HEK293 (cell line): Measurements from ENCODE around the gene PERCC1.

Source experiments
- REST ChIP-seq: fragments of 450-650 bp; formaldehyde crosslinking; IDR thresholded peaks from 2 replicates; pipeline ENCODE4 v1.5.1; 2016; ENCODE audit warnings: missing biosample characterization, missing genetic modification characterization
- TCF7L2 ChIP-seq: IDR thresholded peaks from 2 replicates; pipeline ENCODE4 v1.6.1; 2011; ENCODE audit warnings: low read depth, mild to moderate bottlenecking, inconsistent platforms, low read length, moderate library complexity, borderline replicate concordance
- YY1 ChIP-seq: fragments of 450-650 bp; formaldehyde crosslinking; IDR thresholded peaks from 2 replicates; pipeline ENCODE4 v1.5.1; 2018; ENCODE audit warnings: missing biosample characterization, missing genetic modification characterization
- ZNF768 ChIP-seq: fragments of 450-650 bp; formaldehyde crosslinking; IDR thresholded peaks from 2 replicates; pipeline ENCODE4 v1.5.1; 2018; ENCODE audit warnings: missing biosample characterization, mild to moderate bottlenecking, missing genetic modification characterization
- ZSCAN16 ChIP-seq: fragments of 450-650 bp; formaldehyde crosslinking; IDR thresholded peaks from 2 replicates; pipeline ENCODE4 v1.5.1; 2016; ENCODE audit warnings: missing biosample characterization, missing genetic modification characterization
- TF ChIP-seq, protein P1 (sequence below): fragments of 450-650 bp; formaldehyde crosslinking; IDR thresholded peaks from 2 replicates; pipeline ENCODE4 v1.5.1; 2016; ENCODE audit warnings: missing biosample characterization, missing genetic modification characterization
- TF ChIP-seq, protein P2 (sequence below): fragments of 450-650 bp; formaldehyde crosslinking; IDR thresholded peaks from 2 replicates; pipeline ENCODE4 v1.5.0; 2017; ENCODE audit warnings: missing biosample characterization, missing genetic modification characterization, borderline replicate concordance

DNA sequence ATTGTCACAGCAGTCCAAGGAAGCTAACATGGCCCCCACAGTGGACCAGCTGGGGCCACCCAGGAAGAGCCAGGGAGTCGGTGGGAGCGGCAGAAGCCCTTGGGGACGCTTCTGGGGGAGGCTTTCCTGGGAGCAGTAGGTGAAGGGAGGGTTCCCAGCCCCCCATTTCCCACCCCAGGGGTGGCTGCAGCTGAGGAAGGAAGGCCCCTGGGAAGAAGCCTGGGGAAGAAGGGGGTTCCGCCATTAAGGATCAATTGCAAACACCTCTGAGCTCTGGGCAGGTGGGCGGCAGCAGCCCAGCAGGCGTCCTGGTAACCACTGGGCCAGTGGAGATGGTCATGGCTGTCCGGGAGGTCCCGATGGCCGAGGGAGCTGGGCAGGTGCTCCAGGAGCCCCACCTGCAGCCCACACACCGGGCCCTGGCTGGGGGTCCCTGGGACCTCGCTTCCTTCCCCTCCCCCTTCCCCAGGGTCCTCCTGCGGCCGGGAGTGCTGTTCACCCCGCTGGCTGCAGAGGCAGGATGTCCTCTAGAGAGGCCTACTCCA is 592 bp upstream of the PERCC1 start:
- no peak for TF ChIP-seq REST (tag by site-specific recombination)
- no peak for TF ChIP-seq TCF7L2
- no peak for TF ChIP-seq ZNF768 (tag by site-specific recombination)
- TF ChIP-seq, protein P1, sequence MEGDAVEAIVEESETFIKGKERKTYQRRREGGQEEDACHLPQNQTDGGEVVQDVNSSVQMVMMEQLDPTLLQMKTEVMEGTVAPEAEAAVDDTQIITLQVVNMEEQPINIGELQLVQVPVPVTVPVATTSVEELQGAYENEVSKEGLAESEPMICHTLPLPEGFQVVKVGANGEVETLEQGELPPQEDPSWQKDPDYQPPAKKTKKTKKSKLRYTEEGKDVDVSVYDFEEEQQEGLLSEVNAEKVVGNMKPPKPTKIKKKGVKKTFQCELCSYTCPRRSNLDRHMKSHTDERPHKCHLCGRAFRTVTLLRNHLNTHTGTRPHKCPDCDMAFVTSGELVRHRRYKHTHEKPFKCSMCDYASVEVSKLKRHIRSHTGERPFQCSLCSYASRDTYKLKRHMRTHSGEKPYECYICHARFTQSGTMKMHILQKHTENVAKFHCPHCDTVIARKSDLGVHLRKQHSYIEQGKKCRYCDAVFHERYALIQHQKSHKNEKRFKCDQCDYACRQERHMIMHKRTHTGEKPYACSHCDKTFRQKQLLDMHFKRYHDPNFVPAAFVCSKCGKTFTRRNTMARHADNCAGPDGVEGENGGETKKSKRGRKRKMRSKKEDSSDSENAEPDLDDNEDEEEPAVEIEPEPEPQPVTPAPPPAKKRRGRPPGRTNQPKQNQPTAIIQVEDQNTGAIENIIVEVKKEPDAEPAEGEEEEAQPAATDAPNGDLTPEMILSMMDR (tag by site-specific recombination), result no peak
- no peak for TF ChIP-seq YY1
- TF ChIP-seq, protein P2, sequence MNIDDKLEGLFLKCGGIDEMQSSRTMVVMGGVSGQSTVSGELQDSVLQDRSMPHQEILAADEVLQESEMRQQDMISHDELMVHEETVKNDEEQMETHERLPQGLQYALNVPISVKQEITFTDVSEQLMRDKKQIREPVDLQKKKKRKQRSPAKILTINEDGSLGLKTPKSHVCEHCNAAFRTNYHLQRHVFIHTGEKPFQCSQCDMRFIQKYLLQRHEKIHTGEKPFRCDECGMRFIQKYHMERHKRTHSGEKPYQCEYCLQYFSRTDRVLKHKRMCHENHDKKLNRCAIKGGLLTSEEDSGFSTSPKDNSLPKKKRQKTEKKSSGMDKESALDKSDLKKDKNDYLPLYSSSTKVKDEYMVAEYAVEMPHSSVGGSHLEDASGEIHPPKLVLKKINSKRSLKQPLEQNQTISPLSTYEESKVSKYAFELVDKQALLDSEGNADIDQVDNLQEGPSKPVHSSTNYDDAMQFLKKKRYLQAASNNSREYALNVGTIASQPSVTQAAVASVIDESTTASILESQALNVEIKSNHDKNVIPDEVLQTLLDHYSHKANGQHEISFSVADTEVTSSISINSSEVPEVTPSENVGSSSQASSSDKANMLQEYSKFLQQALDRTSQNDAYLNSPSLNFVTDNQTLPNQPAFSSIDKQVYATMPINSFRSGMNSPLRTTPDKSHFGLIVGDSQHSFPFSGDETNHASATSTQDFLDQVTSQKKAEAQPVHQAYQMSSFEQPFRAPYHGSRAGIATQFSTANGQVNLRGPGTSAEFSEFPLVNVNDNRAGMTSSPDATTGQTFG (tag by site-specific recombination), result no peak
- no peak for TF ChIP-seq ZSCAN16 (tag by site-specific recombination)
